Fibroblast of the conjunctiva (primary cell): ENCODE data around the gene ERH.
"Not testable (repeated sequence)": the region's sequence is repeated elsewhere in the genome, so short reads cannot be mapped to it uniquely, and the experiment has no call there.

Source experiments
- DNase-seq: peaks from one replicate; pipeline ENCODE4 v3.0.0-alpha.2; 2010; ENCODE audit warnings: low read depth

Gene ERH

DNA sequence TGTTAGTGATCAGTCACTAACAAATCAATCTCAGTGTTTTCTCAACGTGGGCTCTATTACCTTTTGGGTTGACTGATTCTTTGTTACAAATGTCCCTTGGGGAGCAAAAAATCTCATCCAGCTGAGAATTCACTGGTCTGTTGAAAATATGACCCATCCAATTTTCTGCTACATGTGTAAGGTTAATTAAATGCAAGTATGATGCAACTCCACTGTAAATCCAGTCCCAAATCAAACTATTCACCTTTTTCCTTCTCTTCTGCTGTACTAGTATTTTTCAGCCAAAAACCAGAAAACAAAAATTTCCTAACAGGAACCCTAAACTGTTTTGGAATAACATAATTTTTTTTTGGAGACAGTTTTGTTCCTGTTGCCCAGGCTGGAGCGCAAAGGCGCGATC is 2.2 kb downstream of the ERH start:
- no peak for DNase-seq

DNA sequence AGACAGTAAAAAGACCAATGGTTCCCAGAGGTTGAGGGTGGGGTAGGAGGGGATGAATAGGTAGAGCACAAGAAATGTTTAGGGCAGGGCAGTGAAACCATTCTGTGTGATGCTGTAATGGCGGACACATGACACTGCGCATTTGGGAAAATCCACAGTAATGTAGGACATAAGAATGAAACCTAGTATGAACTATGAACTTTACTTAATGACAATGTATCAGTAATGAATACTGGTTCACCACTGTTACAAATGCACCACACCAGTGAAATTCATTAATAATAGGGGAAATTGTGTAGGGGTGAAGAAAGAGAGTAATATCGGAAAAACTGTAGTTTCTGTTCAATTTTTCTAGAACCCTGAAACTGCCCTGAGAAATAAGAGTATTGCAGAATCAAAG is 5.6 kb downstream of the ERH start:
- no peak for DNase-seq

DNA sequence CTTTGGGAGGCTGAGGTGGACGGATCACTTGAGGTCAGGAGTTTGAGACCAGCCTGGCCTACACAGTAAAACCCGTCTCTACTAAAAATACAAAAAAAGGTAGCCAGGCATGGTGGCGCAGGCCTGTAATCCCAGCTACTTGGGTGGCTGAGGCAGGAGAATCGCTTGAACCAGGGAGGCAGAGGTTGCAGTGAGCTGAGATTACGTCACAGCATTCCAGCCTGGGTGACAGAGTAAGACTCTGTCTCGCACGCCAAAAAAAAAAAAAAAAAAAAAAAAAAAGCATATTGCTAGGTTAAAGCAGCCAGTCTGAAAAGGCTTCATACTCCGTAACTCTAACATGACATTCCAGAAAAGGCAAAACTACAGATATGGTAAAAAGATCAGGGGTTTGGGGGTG is 6.7 kb downstream of the ERH start:
- not testable (repeated sequence) for DNase-seq

DNA sequence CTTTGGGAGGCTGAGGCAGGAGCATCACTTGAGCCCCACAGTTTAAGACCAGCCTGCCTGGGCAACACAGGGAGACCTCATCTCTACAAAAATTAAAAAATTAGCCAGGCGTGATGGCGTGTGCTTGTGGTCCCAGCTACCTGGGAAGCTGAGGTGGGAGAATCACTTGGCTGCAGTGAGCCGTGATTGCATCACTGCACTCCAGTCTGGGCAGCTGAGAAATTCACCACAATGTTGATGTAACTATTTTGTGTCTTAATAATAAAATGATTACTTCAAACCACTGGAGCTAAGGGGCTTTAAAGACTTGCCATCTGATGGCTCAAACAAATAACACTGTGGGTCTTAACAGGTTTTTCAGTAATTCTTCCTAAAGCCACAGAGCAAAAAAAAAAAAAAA is 10.8 kb downstream of the ERH start:
- DNase-seq: no peak

DNA sequence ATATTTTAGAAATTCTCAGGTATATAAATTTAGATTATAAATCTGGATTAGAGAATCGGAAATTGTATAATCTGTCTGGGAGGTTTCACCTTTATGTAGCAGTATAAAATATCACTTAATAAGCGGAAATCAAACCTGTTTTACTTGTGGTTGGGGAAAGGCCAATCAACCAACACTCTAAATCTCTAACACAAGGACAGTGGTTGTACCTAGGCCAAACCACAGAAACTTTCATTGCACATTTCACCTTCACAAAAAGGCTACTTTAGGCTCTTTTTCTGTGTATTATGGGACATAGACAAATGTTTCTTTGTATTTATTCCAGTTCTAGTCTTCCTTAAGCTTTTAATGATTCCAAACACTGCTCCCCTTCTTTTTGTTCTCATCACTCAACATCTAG is 19.8 kb downstream of the ERH start:
- DNase-seq: no peak

DNA sequence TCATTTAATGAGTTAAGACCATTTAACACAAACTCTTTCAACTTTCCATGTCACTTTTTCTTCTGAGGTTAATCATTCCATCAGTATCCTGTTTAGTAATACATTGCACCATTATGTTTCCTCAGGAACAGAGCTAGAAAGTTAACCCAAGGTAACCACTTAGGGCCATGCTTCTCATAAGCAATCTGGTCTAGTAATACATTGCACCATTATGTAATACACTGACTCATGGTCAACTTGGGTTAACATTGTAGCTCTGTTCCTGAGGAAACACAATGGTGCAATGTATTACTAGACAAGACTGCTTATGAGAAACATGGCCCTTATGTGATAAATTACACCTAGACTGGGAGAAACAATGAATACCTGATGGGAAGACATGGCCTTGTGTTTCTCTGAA is 21.7 kb downstream of the ERH start:
- no peak for DNase-seq

DNA sequence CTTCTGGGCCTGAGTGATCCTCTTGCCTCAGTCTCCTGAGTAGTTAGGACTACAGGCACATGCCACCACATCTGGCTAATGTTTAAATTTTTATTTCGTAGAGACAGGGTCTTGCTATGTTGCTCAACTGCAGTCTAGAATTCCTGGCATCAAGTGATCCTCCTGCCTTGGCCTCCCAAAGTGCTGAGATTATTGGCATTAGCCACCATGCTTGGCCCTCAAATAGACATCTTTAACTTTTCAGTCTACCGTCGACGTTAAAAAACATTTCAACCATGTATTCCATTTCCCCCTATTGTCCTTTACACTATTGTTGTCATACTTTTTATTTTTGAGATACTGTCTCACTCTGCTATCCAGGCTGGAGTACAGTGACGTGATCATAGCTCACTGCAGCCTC is 22.4 kb downstream of the ERH start:
- DNase-seq: no peak

DNA sequence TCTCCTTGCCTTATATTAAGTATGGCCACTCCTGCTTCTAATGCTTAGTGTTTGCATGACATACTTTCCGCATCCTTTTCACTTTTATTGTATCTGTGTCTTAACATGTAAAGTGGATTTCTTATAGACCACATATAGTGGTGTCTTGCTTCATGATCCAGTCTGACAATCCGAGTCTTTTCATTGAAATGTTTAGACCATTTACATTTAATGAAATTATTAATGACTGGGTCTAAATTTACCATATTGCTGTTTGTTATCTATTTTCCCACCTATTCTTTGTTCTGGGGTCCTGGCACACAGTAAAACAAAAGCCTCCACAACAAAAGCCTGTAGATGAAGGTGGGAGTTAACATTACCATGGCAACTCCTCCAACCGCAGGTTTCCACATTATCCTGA is 22.9 kb downstream of the ERH start:
- DNase-seq: no peak

DNA sequence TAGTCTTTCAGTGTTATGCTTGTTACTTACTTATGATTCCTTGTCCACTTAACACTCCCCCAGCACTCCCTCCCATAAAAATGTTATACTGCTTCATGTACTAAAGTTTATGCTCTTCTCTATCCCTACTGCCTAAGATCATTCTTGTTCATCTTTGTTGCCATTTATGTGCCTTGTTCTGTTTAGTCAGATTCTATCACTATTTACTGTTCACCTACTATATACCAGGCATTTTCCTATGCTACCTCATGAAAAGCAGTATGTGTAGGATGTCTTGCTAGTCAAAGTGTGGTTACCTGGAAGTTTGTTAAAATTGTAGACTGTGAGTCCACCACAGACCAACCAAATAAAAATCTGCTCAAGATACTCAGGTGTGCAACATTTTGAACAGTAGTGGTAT is 23.9 kb downstream of the ERH start:
- DNase-seq: no peak

DNA sequence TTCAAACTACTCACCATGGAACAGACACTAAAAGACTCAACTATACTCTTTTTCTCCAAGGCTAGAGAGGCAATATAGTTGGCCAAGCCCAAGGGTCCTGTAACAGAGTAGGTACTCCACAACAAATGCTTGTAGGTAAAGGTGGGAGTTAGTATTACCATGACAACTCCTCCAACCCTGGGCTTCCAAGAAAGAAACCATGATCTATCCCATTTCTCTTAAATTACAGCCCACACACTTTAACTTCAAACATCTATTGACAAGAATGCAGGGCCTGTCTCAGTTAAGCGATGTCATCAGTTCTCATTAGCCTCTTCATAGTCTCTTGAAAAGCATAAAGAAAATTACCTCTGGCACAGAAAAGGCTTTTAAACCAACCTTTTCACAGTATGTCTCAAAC is 25.0 kb downstream of the ERH start:
- no peak for DNase-seq

DNA sequence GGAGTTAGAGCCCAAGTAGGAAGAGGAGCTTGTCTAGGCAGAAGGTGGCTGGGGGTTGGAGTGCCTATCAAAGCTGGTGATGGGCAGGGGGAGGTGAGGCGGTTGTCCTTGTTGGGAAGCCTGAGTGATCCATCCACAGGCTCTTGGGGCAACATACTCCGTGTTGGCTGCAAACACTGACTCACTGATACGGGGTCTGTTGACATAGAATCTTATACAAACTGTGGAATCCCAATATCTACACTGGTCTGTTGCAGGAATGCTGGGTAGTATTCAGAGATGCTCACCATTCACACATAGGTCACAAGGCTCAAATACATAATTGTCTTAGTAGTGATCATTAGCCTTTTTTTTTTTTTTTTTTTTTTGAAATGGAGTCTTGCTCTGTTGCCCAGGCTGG is 26.0 kb downstream of the ERH start:
- no peak for DNase-seq

DNA sequence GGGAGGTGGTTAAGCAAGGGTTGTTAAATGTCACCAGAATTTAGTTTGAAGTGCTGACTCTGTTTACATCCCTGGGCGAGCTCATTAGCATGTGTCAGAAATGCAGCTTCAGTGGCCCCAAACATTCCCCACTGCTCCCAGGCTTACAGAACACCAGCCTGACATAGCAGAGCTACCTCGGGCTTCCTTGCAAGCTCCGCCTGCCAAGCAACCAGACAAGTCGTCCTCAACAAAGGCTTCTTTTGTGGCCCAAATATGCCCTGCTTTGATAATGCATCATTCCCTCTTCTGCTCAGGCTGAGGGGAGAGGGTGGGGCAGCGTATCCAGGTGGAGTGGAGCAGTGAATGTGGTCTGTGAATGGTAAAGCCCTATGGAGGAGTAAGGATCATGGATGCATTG is 28.0 kb downstream of the ERH start:
- no peak for DNase-seq

DNA sequence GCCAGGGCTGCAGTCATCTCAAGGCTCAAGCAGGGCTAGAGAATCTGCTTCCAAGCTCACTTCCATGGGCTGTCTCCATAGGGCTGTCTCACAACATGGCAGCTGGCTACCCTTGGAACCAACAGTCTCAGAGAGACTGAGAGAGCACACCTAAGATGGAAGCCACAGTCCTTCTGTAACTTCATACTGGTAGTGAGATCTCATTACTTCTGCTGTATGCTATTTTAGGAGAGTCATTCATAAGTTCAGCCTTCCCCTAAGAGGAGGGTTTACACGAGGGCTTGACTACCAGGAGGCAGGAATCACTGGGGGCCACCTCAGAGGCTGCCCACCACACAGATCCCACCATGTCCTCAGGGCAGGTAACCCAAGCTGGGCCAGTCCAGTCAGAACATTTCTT is 29.7 kb downstream of the ERH start:
- no peak for DNase-seq

DNA sequence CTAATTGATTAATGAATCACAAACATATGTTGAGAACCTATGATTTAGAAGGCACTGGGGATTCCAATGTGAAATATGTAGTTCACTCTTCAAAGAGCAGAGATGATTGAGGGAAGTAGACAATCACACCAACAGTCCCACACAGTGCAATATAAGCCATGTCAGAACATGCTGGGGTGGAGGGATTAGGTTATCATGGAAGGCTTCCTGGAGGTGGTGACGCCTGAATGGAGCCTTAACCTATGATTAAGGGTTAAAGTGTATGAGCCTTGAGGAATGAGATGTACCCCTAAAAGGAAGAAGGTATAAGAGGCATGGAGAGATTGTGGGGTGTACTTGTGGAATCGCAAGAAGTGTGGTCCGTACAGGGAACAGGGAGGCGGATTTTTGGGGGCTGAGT is 31.3 kb downstream of the ERH start:
- DNase-seq: no peak

DNA sequence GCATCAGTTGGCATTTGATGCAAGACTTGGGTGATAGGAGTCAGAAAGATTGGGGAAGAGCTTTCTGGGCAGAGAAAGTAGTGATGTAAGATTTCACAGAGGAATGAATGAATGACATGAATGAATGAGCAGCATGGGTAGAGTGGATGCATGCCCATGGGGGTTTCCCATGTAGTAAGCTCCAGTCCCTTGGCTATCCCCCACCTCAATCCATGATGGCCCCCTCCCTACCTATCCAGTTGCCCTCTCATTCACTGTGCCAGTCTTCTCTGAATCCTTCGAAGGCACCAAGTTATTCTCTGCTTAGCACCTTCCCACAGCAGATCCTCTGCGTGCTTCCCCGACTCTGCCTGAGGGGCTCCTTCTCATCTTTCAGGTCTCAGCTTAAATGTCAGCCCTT is 32.0 kb downstream of the ERH start:
- no peak for DNase-seq

DNA sequence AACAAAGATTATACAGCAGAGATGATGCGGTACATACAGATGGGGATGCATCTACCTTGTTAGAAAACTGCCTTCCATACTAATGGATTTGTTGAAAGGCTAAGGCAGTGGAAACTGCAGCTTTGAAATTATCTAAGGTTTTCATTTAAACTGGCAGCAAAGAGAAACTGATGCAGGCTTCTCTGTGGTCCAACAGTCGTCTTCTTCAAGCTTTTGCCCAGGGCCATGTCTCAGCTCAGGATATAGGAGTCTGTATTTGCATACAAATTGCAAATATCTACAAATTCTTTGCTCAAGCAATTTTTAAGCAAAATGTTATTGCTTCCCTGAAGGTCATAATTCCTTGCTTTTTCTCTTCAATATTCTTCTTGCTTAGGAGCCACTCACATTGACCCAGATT is 33.7 kb downstream of the ERH start:
- no peak for DNase-seq

DNA sequence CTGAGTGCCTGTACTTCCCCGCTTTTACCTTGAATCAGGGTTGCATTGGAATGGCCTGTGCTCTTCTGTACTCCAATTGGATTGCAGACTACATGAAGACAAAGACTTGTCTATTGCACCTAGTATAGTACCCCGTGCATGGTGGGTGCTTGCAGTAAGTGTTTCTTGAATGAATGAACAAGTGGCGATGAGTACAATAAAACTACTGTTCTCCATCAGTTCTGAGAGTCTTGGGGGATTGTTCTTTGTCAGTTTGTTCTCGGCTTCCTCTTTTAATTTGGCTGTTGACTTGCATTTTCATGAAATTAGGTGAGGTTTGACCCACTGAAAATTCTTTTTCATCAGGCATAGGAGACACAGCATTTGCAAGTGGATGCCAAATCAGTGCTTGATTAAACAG is 34.1 kb downstream of the ERH start:
- no peak for DNase-seq

DNA sequence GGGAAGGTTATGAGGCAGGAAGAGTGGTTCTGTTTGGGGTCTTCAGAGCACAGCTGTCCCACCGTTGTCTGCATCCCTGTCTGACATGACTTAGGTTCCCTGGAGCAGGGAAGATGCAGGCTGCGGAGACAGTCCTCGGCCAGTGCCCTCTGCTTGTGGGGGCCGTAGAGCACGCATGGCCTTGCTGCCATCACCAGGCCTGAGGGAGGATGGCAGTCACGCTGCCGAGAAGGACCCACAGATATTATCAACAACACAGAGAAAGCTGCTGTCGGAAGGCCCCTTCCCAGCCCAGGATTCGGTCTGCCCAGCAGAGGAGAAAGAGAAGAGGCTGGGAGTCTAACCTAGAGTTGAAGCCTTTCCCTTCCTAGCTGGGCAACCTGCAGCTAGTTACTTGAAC is 35.0 kb downstream of the ERH start:
- peak; percentile 42 for DNase-seq

DNA sequence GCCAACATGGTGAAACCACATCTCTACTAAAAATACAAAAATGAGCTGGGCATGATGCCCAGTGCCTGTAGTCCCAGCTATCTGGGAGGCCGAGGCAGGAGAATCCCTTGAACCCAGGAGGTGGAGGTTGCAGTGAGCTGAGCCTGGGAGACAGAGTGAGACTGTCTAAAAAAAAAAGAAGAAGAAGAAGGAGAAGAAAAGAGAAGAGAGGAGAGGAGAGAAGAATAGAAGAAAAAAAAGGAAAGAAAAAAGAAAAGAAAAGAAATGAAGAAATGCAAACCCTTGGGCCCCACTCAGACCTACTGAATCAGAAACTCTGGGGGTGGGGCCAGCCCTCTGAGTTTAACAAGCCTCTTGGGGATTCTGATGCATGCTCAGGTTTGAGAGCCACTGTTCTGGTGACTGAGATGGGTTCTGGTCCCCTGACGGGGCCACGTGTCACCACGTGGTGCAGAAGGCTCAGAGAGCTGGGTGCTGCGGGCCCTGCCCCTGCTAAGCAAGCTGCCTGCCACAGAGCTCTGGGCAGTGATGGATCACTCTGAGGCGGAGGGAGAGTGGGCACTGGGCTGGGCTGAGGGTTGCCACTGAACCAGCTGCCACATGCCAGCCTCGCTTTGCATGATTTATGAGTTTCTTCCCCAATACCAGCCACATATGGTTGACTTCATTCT is 37.5 kb downstream of the ERH start:
- no peak for DNase-seq

DNA sequence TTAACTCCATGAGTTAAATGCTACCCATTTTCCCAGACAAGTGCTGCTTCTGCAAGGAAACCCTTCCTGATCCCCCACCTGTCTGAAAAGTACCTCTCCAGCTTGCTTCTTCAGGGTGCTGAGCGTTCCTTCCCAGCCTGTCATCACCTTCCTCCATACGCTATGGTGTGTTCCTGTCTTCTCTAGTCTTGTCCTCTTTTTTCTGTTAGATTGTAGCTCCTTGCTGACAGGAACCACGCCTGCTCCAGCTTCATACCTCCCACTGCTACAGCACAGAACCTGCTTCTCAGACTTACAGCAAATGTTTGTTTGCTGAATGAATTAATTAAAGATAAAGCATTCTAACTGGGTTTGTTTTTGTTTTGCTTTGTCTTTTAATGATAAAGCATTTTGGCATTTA is 39.1 kb downstream of the ERH start:
- no peak for DNase-seq

DNA sequence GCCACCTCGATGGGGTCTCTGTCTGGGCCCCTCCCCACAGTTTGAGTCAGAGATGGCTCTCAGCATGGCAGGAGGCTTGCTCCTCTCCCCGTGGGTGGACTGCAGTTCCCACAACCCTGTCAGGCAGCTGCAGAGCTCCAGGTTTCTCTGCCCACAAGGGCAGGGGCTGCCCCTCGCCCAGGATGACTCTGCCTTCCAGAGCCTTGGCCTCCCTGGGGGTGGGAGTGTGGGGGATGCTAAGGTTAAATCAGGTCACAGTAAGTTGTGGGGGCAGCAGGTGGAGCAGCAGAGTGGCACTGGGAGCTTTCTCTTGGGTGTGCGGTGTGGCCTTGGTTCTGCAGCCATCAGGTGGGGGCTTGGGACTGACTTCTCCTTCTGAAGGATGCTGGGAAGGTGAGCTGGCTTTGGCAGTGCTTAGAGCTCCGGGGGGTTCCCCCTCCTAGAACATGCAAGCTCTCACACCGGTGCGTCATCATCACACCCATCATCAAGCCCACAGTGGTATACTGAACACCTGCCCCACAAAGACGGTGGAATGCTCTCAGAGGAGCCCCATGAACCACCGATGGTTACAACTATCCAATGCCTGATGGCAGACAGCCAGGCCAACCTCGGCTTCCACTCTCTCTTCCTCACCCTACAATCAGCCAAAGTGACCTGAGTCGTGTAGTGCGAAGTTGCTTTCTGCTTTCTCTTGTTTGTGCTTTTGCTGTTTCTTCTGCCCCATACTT is 39.7 kb downstream of the ERH start:
- no peak for DNase-seq

DNA sequence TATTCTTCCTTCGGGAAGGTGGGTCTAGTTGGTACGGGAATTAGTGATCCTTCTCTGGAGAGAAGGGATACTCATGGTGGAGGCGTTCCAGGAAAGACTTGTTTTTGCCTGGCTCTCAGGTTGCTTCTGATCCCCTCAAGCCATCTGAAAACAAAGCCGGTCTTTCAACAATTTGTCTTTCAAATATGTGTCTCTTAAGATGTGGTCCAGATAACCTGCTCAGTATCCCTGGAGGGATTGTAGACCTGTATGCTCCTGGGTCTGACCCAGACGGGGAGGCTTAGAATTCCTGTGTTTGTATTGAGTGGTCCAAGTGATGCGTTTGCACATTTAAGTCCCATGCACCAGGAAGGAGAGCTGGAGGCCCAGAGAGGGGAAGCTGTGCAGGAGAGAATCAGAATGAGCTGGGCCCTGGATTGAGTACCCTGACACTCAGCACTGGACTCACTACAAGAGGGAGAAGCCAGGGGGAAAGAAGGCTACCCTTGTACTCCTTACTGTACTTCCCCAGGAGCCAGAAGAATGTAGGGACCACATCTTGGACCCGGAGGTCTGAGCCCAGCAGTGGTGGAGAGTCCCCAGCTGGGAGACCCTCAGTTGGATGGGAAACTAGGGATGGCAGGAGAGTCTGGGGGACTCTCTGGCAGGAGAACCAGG is 40.4 kb downstream of the ERH start:
- no peak for DNase-seq

DNA sequence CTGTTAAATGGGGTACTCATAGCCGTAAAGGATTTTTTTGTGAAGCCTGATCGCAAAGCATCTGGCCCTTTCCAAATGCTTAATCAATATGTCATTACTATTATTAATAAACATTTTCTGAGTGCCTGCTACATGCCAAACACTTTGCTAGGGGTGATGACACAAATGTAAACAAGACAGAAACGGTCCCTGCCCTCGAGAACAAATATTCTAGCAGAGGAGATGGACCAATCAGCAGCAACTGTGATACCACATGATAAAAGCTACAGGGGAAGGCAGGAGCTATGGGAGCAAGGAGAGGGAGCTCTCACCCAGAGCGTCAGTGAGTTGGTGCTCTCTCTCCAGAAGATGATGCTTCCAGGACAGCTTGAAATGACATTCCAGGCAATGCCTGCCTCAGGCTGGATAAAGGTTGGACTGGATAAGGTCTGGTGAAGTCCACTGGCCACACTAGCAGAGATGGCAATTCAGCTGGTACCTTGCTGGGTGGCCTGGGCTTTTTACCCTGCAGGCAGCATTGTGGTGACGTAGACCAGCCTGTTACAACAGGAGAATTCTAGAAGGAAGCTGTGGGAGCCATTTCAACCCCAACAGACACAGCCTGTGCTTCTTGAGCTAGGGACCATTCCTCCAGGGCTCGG is 41.1 kb downstream of the ERH start:
- DNase-seq: no peak
